AML-193 (cell line): Measurements from ENCODE around the gene CSGALNACT2.

Source experiments
- DNase-seq, 2 experiments: peaks; one replicate each; lab custom pipeline; 2025; lab: John Stamatoyannopoulos, UW

CSGALNACT2 gene

DNA sequence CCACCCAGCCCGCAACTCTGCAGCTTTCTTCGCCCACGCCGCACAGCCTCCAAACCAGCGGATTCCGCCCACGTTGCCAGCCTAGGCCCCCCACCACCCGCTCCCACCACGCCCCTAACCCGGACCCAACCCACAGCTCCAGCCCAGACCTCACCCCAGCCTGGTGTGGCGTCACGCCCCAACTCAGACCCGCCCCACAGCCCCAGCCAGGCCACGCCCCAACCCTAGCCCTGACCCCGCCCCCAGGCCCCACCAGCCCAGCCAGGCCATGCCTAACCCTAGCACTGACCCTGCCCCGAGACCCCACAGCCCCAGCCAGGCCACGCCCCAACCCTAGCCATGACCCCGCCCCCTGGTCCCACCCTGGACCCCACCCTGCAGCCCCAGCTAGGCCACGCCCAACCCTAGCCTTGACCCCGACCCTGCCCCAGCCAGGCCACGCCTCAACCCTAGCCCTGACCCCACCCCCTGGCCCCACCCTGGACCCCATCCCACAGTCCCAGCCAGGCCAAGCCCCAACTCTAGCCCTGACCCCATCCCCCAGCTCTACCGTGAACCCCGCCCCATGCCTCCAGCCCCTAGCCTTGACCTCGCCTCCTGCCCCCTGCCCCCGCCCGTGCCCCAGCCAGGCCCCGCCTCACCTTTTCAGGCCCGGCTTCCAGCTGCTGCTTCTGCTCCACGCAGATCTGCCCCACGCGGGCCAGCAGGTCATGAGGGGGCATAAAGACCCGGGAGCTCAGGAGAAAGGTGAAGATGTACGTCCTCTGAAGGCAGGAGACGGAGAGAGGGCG is 64.6 kb downstream of the CSGALNACT2 start:
- DNase-seq = no peak

DNA sequence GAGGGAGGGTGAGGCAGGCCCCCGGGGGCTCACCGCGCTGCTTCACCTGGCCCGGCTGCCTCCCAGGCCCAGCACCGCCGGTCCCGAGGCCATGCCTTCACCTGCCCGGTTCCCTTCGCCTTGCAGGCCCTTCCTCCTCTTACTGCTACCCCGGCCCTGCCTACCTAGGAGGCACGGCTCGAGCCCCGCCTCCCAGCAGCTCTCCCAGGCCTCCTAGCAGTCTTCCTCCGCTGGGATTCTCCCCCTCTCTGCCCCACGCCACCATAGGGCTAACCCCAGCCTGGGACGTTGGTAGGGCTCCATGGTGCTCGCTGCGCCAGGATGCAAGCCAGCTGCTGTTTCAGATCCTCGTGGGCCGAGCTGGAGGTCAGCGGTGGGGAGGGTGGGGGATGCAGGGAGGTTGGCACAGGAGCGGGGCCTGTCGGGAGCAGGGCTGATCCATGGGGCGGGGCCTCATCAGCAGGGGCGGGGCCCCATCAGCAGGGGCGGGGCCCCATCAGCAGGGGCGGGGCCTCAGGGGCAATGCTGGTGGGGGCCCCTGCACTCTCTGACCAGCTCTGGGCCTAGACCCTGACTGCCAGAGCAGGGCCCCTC is 65.3 kb downstream of the CSGALNACT2 start:
- DNase-seq = no peak

DNA sequence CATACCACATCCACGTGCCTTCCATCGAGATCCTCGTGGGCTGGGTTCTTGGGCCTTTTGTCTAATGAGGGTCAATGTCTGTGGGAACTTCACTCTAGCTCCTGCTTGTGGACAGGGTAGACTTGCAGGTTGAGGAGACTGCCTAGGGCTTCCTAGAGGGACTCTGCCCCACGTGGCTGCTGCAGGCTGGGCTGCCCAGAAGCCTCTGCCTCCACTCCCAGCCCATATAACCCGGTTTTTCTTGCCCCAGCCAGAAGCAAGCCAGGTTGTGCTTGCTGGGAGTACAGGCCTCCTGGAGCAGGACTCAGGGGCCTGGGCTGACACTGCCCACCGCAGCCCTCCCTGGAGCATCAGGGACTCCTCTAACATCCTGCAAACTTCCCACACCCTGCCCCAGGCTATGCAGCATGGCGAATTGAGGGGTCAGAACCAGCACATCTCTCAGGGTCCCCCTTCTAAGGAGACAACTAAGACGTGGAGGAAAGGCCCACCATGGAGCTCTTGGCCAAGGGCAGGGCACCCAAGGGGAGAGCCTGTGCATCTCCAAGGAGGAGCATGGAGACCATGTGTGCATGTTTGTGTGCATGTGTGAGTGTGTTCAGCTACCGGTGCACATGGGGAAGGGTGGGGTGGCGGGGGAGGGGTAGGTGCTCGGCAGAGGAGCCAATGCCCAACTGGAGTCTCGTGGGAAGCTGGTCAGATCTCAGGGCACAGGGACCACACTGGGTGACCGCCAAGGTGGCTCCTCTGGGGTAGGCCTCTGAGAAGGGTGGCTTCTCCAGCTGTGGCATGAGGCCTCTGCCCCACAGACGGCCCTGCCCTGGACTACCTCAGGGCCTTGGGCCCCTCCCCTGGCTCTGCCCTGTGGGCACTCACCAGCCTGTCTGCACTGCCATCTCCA is 66.0 kb downstream of the CSGALNACT2 start:
- no peak for DNase-seq

DNA sequence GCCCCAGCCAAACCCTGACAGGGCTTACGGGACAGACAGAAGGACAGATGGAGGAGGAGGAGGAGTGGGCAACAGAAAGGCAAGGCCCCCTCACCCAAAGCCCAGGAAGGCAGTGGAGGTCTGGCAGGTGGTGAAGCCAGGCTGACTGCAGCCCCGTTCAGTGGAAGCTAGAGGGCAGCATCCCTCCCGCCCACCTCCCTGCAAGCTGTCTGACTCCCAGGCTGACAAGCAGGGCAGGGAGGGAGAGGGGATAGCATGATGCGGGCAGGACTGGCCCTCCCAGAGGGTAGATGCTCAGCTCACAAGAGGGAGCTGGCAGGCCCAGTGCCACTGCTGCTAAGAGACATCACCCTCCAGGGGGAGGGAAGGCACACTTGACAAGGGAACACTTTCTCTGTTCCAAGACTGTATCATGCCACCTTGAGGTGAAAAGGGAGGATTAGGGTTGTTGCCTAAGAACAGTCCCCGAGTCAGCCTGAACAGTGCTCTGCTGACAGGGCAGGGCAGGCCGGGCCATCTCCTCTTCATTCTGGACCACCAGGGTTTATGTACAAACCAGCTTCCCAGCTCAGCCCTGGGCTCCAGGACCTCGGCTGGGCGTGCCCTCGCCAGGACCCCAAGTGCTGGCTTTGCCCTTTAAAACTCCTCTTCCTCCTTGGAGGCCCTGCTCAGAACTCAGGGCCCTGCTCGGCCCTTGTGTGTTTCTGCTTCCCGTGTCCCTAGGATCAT is 66.9 kb downstream of the CSGALNACT2 start:
- DNase-seq = peak; percentile 64 to 69

DNA sequence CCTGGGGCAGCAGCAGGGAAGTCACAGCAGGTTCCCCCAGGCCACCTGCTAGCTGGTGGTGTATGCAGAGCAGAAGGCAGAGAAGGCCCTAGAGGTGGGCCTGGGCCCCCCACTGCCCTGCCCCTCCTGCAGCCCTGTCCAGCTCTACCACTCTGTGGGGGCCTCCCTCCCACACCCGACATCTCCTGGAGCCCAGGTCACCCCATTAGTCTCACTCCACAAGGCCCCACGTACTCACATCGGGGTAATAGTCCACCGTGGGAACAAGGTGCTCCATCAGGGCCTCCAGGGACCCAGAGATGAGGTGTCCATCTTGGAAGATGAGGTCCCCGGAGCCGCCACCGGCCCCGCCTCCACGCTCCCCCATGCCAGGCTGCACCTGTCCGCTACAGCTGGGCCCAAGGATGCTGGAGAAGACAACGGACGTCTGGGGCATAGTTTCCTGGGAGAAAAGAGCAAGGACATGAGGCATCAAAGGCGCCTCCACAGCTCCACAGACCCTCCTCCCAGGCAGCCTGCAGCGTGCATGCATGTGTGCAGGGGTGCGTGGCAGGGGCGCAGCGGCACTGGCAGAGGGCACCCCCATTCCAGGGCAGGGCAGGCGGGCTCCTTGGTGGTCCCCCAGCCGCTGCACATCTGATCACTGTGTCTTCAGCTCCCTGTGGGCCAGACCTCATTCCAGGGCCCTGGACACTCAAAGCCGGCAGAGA is 67.6 kb downstream of the CSGALNACT2 start:
- no peak for DNase-seq

DNA sequence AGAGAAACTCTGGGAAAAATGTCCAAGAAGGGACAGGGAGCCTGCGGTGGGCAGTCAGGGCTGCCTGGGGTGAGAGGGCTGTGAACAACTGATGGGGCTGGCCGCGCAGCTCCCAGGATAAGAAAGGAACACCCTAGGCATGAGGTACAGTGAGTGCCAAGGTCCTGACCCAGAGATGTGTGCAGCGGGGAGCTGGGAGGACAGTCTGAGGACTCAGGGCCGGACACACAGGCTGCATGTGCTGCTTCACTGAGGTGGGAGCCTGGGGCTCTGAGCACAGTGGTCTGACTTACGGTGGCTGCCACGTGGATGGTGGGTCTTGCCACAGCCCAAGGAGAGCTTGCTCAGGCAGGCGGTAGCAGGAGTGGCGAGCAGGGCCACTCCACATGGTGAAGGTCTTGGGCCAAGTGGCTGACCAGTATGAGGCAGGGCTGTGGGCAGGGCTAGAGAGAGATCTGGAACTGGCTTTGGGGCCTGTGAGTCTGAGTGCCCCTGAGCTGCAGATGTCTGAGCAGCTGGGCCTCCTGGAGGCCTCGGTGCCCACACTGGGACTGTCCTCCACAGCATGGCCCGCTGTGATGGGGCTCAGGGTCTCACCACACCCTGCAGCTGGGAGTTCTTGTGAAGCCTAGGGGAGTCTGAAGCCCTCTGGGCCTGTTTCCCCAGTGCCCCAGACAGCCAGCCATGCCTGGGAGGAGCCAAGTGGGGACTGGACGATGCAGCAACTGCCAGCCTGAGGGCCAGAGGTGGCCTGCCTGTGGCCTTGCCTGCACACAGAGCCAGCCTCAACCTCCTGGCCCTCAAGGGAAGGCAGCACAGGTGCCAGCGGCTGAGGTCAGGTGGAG is 68.4 kb downstream of the CSGALNACT2 start:
- no peak for DNase-seq

DNA sequence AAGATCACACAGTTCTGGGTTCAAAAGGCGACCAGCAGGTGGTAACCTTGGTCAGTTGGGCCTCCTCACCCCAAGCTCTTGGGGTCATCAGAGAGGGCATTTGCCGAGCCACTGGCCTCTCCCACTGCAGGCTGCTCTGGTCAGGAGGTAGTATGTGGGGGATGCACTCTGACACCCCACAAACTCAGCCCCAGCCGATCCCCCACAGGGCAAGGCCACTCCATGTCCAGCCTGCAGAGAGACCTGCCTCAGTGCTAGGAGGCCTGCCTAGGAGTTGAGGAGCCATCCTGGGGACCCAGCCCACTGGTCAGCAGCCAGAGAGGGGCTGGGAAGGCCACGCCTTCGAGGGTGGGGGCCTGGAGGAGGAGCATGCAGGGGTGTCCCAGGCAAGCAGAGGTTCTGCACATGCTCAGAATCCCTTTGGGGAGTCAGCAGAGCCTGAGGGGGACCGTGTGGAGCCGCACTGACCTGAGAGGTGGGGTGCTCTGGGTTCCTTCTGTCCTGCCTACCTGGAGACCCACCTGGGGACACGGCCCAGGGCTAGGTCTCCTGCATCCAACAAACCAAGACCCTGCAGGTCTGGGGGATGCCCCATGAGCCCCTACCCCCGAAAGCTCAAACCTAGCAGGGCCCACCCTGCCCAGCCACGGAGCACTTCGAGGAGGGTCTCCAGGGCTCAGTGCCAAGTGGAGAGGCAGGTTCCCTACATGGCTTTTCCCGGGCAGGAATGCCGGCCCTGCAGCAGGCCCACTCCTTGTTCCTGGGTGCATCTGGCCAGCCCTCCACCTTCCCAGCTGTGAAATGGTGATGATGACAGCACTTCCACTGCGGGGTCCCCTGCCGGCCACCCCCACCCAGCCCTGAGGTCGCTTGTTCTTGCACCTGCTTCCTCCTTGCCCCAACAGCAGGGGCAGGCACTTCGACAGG is 70.2 kb downstream of the CSGALNACT2 start:
- DNase-seq = no peak

DNA sequence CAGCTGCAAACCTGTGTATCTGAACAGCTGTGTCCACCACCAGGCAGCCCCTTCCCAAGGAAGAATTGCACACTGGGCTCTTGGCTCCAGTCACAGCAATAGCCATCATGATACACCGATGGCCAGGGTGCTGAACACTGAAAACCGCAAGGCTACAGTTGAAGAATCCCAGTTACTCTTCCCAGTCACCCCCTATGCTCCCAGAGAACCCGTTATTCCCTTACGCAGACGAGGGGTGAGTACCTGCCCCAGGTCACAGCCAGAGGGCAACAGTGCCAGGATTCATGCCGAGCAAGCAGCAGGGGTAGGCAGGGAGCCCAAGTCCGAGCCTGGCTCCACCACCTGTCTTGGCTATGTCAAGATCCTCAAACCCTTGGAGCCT is 70.8 kb downstream of the CSGALNACT2 start:
- DNase-seq = no peak

DNA sequence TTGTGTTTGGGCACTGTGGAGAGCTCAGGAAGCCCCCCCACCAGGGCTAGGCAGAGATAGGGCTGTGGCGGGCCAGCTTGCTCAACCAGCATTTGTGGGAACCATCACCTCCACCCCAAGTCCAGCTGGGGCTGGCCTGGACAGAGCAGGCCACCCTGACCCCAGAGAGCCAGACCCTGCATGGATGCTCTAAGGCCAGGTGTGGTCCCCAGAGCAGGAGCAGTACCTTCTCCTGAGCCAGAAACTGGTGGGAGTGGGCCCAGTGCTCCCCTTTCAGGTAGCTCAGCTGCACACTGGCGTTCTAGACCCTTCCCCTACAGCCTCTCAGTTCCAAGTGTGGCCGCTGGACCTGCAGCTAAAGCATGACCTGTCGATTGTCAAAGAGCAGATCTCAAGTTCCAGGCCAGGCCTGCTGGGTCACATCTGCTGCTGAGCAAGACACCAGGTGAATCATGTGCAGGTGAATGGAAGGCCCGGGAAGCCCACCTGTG is 71.5 kb downstream of the CSGALNACT2 start:
- no peak for DNase-seq

DNA sequence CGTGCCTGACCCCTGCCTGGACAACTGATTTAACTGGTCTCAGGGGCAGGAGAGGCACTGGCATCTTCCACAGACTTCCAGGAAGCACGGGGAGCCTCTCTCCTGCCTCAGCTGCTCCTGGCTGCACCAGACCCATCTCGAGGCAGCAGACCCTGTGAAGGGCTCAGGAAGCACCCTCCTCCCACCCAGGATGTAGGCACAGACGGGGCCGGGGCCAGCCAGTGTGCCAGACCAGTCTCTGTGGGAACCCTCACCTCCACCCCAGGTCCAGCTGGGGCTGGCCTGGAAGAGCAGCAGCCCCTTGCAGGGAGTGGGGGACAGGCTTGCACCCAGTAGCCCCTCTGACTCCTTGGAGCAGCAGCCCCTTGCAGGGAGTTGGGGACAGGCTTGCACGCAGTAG is 72.3 kb downstream of the CSGALNACT2 start:
- DNase-seq = no peak

DNA sequence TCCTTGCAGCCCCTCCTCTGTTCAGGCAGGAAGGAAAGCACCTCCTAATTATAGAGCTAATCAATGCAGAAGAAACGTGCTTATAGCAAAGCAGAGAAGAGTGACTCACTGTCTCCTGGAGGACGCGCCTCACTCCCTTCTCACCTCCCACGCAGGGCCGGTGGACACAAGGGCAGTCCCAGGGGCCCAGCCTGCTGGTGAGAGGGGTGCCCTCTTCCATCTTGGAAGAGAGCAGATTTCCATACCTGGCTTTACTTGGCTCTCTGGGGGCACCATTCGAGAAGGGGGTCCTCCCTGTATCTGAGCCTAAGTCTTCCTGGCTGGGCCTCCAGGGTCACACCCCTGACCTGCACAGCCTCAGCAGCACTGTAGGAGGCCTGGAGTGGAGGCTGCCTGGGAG is 72.8 kb downstream of the CSGALNACT2 start:
- no peak for DNase-seq

DNA sequence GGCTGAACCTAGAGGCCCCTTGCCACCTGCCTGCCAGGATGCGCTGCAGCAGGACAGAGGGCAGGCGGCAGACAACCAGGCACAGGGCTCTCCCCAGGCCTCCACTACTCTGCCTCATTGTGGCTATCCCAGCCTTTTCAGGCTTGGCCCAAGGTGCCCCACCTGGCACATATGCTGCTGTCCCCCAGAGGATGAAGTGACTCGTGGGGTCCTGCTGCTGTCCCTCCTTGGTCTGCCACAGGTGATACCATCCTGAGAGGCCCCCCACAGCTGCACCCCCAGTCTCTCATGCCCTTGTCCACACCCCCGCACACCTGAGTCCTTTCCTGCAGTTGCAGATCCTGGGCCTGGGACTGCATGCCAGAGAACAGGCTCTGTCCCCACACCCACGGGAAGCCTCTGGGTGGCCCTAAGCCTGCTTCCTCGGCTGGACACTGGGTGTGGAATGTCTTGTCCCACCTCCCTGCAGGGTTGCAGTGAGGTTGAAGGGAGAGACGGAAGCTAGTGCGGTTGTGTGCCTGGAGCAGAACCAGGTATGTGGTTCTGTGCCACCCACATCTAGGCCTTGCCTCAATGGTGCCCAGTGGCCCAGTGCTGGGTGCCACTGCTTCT is 73.3 kb downstream of the CSGALNACT2 start:
- no peak for DNase-seq

DNA sequence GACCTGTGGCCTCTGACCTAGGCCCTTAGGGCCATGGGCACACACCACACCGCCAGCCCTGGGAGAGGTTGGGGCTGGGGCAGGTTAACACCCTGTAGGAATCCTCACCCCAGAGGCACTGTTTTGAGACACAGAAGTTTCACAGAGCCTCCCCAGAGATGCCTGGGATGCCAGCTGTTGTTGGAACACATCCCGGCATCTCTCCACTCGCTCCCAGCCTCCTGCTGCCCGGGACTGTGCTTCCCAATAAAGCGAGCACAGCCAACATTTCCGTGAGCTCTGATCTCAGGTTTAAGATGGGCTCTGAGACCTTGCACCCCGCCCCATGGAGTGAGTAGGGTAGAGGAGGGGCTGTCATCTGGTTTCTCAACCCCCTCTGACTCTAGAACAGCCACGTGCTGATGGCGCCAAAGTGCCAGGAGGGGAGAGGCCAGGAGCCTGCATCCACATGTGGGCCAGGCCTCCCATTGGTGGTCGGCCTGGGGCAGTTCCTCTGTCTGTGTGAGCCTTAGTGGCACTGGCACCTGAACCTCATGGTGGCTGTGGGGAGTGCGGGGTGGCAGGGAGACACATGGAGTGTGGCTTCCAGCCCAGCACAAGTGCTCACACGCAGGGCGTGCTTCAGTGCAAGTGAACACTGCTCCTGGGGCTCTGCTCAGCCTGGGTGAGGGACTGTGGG is 73.9 kb downstream of the CSGALNACT2 start:
- no peak for DNase-seq

DNA sequence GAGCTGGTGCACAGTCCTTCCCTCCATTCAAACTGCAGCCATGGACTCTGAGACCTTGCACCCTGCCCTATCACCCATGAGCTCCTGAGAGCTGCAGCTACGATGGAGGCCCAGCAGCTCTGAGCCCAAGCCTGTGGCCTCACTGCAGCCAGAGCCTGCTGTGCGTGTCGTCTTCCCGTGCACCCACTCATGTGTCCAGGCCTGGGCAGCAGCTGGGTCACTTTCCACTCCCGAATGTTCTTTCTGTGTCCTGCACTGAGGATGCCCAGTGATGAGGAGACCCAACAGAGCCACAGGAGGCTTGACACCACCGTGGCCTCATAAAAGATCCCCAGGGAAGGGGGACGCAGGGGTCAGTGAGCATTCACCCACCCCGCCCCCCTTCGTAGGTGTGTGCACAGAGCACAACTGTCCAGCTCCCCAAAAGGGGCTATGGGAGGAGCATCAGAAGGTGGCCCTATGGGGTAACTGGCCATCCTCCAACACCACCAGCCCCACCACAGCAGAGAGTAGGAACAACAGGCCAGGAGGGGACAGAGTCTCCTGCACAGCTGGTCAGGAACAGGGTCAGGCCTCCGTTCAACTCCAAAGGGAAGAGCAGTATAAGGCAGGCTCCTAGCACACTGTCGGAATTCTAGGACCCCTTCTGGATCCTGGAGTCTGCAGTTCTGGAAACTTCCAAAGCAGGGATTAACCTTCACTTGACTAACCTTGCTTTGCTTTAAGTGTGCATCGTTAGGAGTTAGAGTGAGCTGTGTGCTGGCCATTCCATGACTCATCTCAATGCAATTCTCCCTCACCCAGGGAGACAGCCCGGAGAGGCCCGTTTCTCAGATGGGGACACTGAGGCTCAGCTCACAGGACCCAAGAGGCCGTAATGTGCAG is 76.1 kb downstream of the CSGALNACT2 start:
- DNase-seq = no peak

DNA sequence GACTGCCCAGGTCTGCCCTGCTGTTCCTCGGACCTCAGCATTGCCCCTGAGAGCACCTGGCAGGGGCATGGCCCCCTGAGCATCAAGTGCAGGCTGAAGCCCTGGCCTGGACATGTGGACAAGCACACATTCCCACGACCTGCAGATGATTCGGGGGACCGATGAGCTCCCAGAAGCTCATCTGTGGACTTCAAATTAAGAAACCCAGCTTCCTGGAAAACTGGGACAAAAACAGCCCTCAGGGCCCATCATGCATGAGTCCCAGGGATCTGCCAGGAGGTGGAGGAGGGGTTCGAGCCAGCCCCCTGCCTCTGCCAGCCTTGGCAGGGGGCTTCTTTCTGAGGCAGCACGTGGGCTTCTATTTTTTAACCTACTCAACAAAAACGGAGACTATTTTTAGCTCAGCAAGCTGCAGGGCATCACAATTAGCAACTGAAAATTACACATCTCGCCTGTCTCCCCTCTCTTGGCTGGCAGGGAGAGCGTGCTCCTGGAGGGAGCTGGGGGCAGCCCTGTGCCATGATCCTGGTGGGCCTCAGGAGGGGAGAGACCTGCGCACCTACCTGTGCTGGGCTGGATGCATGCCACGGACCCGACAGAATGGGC is 76.8 kb downstream of the CSGALNACT2 start:
- no peak for DNase-seq

DNA sequence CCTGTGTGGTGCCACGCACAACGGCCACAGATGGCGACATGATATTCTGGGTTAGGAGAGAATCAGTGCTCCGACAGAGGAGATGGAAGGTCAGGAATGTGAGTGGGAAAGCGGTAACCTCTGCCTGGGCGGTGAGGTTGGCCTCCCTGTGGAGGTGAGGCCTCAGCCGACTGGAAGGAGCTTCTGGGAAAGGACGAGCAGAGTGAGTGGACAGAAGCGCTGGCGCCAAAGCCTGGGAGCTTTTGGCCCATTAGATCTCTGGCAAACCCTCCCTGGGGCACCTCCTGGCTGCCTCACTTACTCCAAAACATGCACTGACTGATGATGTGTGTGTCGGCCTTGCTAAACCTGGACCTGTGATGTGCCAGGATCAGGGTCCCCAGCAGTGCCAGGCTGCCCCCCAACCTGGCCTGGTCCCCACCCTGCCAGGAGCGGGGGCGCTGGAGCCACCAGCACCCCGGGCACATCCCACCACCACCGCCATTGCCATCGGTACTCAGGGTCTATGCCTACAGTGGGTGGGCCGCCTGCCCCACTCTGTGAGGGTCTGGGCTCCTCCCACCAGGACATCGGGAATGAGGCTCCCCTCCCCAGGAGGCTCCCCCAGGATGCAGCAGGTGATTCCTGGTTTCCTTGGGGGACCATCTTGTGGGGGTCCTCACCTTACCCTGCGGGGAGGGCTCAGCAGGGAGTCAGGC is 77.7 kb downstream of the CSGALNACT2 start:
- DNase-seq = no peak
